NCI-H1048 (cell line): ENCODE measurements around the gene ELFN2.
"Not testable (repeated sequence)": the region's sequence is repeated elsewhere in the genome, so short reads cannot be mapped to it uniquely, and the experiment has no call there.

ENCODE experiments used
- DNase-seq: peaks from one replicate; lab custom pipeline; 2025; lab: John Stamatoyannopoulos, UW

ELFN2 gene

DNA sequence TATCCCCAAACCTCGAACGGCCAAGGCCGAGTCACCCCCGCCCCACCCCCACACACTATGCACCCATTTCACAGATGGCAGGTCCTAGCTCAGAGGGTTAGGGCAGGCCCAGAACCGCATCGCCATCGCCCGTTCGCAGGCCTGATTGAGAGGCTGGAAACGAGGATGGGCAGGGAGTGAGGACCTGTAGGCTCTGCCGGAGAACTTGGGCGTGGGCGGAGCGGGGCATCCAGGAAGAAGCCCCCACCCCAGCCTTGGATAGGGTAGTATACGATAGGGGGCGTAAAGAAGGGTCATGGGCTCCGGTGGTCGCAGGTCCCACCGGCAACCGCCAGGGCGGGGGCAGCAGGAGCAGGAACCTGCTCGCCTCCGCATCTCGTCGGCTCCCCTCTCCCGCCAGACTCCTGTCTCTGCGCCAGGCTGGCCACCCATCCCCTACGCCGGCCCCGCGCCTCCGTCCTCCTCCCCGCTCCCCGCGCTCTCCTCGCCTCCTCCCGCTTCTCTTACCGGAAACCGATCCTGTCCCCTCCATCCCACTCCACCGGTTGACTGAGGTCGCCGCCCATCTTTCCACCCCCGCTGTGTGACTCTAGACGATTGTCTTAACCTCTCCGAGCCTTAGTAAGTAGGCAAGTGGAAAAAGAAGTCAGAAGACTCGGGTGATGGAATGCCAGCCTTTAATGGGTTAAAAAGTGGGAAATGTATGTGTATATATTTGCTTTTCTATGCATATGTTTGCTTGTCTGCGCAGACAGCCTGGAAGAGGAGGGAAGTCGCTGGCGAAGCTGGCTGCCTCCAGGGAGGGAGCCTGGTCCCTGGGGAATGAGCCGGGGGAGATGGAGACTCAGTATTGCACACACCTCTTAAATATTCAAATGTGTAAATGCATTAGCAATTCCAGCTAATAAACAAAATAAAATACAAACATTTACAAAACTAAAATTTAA is 92.1 kb downstream of the ELFN2 start:
- no peak for DNase-seq

DNA sequence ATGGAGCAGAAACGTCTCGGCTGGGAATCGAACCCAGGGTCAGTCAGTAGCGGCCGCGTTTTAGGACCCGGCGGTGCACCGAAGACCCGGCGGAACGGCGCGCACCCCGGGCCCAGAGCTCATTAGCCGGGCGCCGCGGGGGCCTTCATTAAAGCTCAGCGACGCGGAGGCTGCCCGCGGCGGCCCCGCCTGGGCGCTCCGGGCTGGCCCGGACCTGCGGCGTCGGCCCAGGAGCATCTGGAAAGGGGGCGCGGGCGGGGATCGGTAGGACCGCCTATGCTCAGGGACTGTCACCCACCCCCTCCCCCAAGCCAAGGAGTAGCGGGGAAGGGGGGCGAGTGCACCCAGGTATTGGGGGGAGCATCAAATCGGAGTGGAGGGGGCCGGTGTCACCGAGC is 92.8 kb downstream of the ELFN2 start:
- DNase-seq: no peak

DNA sequence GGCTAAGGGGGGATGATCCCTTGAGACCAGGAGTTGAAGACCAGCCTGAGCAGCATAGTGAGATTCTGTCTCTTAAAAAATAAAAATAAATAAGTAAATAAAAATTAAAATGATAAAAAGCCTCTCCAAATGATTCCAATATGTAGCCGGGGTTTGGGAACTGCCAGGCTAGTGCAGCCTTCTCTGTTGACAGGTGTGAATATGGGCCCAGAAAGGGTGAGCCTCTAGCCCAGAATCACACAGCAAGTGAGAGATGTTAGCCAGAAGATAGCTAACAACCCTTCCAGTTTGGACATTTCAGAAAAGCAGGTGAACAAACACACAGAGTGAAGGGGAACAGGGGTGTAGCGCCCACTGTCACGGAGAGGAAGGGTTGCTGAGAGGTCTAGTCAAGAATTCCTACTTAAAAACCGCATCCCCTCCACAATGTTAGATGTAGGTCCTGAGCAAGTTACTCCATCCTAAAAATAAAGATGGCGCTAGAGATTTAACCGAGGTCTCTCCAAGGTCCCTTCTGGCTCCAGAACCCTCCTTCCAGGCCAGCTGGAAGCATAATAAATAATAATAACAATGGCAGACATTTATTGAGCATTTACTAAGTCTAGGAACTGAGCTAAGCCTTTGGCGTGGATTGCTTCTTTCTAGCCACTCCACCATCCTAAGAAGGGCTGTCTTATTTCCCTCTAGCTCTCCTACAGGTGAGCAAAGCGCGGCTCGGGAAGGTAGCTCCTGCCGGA is 93.4 kb downstream of the ELFN2 start:
- no peak for DNase-seq

DNA sequence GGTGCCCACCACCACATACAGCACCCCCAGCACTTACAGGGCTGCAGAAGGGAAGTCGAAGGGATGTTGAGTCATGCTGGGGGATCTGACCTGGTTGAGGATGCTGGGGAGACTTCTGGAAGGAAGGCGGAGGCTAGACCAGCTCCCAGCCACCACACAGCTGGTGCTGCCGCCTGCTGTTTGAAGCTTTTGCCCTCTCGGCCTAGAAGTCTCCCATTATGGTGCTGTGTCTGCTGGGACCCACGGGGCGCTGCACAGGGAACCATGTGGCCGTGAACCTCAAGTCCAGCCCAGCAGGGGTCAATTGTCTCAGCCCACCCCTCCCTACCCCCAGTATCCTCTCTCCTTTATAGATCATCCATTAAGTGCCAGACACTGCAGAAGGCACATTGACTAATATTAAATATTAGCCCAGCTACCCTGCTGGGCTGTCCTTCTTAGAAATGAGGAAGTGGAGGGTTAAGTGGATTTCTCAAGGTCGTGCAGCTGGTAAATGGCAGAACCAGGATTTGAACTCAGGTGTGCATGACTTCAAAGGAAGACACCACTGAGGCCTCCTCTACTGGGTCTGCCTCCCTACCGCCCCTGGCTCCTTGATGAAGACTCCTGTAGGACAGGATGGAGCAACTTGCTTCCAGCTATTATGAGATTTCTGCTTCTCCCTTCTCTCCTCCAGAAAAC is 95.3 kb downstream of the ELFN2 start:
- no peak for DNase-seq

DNA sequence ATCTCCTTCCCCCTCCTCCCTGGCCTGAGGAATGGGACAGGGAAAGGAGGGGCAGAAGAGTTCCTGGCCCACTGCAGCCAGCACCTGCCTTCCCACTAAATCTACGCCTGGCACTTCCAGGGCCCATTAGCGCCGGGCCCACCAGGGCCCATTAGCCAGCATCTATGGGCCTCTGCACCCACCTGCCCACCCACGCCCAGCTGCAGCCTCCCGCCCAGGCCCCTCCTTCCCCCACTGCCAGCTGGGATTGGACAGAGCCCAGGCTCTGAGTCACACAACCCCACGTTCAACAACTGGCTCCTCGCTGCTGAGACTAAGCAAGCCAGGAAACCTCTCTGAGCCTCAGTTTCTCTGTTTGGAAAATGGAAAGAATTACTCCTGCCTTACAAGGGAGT is 96.2 kb downstream of the ELFN2 start:
- no peak for DNase-seq

DNA sequence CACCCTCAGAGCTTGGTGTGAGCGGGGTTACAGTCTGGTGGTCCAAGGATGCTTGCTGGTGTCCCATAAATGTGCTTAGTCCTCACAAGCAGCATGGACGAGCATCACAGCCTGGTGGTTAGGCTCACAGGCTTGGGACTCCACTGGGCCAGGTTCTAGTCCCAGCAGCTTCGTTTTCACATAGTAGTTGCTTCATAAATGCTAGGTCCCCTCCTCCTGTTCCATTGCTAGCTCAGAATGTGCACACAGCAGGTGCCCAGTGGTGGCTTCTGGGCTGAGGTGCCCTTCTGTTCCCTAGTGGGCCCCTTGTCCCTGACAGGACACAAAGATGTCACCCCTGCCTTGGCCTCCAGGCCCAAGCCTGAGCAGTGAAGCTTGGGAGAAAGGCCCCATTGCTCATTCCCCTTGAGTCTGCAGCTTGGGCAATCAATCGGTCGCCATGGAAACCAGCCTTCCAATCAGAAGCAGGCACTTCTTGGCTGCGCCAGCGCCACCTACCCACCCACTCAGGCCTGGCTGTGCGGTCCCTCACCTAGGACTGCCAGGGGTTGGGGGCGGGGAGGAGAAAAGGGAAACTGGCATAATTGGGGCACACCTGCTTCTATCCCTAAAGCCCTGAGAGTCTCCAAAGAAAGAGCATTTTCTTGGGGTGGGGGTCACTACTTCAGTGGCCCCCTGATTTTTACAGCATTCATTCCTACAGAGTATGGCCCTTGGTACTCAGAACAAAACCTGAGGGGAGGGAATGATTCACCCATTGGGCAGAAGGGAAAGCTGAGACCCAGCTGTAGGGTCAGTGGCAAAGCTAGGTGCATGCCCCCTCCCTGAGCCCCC is 96.9 kb downstream of the ELFN2 start:
- no peak for DNase-seq

DNA sequence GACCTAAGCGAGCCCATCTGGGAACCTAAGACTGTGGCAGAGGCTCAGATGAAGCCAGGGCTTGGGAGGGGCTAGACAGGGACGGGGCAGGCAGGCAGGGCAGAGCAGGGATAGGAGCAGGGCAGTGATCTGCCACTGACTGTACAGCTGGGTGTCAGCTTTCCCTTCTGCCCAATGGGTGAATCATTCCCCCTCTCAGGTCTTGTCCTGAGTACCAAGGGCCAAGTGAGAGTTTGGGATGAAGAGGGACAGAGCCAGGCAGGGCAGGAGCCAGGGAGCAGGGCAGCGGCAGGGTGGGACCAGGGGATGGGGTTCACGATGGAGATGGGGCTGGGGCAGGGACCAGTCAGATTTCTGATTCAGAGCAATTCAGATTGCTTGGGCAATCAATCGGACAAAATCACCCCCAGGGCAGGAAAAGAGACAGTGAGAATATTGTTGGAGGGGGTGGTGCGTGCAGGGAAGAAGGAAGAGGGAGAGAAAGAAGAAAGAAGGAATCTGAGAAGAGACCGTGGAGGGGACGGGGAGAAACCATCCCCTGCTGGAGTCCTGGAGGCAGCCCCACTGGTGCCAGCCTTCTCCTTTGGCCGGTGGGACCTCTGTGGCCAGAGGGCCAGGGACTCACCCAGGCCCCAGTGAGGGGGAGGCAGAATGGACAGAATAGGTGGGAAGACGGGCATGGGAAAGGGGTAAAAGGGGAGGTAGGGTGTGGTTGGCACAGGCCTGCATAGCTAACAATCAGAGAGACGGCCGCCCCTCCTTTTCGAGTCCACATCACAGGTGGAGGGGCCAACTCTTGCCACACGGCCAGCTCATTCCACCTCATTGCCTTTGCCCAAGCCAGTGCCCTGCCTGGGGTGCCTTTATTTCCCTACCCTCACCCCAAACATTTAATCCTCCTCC is 97.8 kb downstream of the ELFN2 start:
- DNase-seq: no peak

DNA sequence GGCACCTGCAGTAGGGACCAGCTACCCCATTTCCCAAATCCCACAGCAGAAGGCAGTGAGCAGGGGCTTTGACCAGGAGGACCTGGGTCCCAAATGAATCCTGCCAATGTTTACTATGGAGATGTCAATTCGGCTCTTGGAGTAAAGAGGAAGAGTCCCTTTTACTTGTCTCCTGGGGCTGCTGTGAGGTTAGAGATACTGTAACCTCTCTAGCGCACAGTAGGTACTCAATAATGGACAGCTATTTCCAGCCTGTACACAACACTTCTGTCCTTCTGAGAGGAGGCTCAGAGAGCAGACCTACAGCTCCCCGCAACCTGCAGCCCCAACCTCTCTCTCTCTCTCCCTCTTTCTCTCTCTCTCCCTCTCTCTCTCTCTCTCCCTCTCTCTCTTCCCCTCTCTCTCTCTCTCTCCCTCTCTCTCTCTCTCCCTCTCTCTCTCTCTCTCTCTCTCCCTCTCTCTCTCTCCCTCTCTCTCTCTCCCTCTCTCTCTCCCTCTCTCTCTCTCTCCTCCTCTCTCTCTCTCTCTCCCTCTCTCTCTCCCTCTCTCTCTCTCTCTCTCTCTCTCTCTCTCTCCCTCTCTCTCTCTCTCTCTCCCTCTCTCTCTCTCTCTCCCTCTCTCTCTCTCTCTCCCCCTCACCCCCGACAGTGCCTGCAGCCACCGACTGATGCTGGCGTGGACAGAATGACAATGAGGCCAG is 98.6 kb downstream of the ELFN2 start:
- DNase-seq: not testable (repeated sequence)

DNA sequence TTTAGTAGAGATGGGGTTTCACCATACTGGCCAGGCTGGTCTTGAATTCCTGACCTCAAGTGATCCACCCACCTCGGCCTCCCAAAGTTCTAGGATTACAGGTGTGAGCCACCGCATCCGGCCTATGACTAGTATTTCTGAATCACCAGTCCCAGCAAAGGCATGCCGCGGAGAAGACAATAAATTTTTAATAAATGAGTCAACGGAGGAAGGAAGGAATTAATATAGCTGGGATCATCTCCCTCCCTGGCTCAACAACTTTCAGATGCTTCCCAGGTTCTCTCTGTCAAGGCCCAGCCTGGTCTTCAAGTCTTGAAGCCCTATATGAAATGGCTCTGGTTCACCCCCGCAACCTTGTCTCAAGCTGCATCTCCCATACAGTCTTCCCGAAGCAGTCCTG is 99.3 kb downstream of the ELFN2 start:
- no peak for DNase-seq

DNA sequence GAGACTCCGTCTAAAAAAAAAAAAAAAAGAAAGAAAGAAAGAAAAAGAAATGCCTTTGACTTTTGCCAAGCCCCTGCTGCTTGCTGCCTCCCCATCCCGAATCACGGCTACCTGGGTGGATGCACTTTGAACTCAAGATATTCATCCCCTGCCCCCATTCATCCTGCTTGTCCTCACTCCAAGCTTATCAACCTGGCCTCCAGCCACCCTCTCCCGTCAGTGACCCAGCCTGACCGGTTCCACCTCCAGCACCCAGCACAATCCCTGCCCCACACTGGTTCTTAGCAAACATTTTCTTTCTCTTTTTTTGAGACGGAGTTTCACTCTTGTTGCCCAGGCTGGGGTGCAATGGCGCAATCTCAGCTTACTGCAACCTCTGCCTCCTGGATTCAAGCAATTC is 100.6 kb downstream of the ELFN2 start:
- DNase-seq: no peak

DNA sequence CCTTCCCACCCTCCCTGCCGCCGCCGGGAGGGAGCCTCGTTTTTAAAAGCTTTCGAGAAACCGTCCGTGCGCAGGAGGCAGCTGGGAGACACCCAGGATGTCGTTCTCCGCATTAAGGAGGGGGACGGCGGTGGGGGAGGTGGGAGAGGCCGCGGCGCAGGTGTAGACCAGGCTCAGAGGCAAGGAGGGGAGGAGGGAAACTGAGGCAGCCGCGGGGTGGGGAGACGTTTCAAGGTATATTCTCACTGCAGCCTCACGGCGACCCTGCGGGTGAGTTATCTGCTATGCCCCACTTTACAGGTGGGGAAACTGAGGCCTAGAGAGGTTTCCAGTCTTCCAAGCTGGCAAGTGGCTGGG is 102.3 kb downstream of the ELFN2 start:
- no peak for DNase-seq

DNA sequence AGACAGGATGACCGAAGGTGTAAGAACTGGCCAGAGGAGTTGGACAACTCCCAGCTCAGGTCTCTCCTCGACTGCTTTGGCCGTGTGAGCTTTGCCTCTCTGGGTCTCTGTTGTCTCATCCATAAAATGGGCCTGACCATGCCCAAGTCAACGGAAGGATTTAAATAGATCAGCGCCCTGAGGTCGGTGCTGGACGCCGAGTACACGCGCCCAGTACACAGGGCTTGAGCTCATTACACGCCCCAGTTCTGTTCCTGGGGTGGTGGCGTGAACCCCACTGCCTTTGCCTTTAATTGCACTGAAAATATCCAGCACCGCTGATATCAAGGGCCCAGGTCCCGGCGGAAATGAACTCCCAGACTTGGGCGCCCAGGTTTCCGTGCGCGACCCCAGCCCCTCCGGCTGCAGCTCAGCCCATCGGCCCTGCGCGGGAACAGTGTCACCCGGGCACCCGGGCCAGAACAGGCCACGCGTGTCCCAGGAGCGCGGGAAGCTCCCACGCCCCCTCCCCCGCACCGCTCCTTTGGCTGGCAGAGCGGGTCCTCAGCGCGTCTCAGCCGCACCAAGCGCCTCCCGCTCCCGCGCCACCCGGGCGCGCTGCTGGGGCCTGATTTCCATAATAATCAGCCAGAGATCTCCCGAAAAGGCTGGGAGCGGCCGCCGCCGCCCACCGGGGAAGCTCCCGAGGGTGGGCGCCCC is 102.8 kb downstream of the ELFN2 start:
- no peak for DNase-seq

DNA sequence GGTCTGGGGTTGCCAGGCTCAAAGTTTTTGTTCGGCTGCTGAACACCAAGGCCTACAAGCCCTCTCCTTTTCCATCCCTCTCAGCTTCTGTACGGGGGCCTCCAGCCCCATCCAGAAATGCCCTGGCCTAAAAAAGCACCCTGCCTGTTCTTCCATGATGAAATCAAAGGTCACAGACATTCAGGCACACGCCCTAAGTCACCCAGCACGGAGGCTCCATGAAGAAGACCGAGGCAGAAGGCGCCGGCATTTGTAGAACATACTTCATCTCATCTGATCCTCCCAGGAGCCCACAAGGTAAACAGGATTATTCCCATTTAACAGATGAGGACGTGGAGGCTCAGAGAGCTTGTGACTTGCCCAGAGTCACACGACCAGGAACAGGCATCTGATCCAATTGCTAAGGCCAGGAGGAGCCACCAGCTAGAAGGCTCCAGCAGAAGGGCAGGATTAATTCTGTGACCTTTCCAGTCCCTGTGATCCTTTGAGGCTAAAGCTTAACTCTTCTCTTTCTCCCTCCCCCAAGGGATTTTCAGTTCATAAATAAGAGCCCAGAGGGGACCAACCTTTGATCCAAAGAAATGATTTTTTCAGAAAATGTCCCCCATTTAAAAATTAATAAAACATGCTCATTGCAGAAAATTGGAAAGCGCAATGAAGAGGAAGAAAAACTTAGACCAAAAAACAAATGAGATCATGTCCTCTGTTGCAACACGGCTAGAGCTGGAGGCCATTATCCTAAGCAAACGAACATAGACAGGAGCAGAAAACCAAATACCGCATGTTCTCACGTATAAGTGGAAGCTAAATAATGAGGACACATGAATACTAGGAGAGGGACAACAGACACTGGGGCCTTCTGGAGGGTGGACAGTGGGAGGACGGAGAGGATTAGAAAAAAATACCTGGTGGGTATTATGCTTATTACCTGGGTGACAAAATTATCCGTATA is 106.3 kb downstream of the ELFN2 start:
- no peak for DNase-seq

DNA sequence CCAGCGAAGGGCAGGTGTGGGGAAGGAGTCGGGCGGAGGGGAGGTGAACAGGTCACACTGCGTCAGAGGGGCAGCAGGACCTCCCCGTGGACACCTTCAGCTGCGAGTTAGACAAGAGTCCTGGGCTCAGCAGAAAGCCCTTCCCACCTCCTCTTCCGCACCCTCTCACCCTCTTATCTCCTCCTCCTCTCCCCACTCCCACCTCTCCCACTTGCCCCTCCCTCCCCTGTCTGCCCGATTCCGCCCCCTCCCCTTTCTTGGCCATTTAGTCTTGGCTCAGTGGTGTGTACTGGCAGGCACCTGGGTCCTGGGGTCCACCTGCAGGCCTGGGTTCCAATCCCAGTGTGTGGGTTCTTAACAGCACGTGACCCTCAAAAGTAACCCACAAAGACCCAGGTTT is 107.8 kb downstream of the ELFN2 start:
- DNase-seq: no peak

DNA sequence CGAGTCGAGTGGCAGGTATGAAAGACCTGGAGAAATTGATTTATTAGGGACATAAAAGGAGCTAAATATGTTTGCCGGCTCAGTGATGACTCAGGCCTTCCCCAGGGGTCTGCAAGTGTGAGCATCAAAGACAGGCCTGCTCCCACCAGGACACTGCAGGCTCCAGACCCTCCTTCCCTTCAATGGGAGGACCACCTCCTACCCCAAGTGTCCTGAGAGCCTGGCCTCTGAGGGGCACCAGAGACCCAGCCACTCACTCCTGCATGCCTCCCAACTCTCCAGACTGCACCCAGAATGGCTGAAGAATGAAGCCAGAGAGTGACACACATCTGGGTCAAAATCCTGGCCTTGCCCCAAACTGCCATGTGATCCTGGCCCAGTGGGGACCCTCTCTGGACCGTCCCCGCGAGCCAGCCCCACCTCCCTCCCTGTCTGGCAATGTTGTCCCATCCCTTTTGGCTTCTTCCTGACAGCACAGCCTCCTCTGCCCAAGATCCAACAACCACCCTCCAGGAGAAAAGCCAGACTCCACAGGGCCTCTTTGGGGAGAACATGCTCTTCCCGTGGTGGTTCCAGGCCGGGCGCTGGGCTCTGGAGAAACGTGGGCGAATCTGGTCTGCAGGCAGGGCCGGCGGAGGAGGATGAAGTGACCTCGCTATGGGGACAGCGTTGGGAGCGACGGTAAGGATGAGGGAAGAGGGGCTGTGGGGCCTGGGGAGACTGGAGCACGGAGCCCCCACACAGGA is 108.7 kb downstream of the ELFN2 start:
- DNase-seq: no peak
